C4-2B (cell line): ENCODE measurements around the gene ERBB4.

Experiments
- CTCF ChIP-seq: fragments of 450-650 bp; conservative IDR thresholded peaks from 2 replicates; pipeline ENCODE4 v1.5.1; 2017; ENCODE audit warnings: mild to moderate bottlenecking
- ZFX ChIP-seq: fragments of 450-650 bp; IDR thresholded peaks from 2 replicates; pipeline ENCODE4 v1.6.1; 2017

- TF ChIP-seq CTCF (no peak), ZFX (no peak)
These were observed 702.2 kb downstream of the ERBB4 start for GRCh38 chr2:211836409-211836808.
